Measurements from ENCODE around the gene CCDC122.

The CCDC122 gene

GRCh38 chr13:43878892-43879754 lies at the start of gene CCDC122:
Gene CCDC122 (minus strand): TSS chr13:43879740. CDS start chr13:43869376, 10,364 bp downstream.
- Histone ChIP-seq H3K9me3 (ENCODE audit: control insufficient read depth in 1 of 2, low read length in 2 of 2) (no peaks in the 10 kb centered on the region), H3K27me3 (ENCODE audit: low read depth, low read length) (no peaks in the 10 kb centered on the region), H3K27ac (ENCODE audit: low read length) (peak within 1 kb of the TSS; percentile 80), H3K4me3 (ENCODE audit: low read depth in 1 of 2, low read length in 2 of 2) (peak within 1 kb of the TSS; percentile 64 to 73), H3K36me3 (ENCODE audit: control insufficient read depth in 1 of 2, insufficient read depth in 2 of 2, low read length in 2 of 2) (peaks cover 0 to 3% of the 10 kb centered on the region in 2 donors), H3K4me1 (ENCODE audit: control insufficient read depth in 1 of 2, insufficient read depth in 2 of 2, low read length in 2 of 2) (peaks cover 10 to 12% of the 10 kb centered on the region in 2 donors)

- no peaks in the 10 kb centered on the region for H3K36me3 ChIP-seq (ENCODE audit: control insufficient read depth in 1 of 2, insufficient read depth in 2 of 2, low read length in 2 of 2)
- no peaks in the 10 kb centered on the region for H3K9me3 ChIP-seq (ENCODE audit: control insufficient read depth in 1 of 2, low read length in 2 of 2)
- no peak overlapping the region for H3K27ac ChIP-seq (ENCODE audit: low read length)
- H3K4me1 ChIP-seq (ENCODE audit: control insufficient read depth in 1 of 2, insufficient read depth in 2 of 2, low read length in 2 of 2) = no peaks in the 10 kb centered on the region
- no peak overlapping the region for H3K4me3 ChIP-seq (ENCODE audit: low read depth in 1 of 2, low read length in 2 of 2)
- no peaks in the 10 kb centered on the region for H3K27me3 ChIP-seq (ENCODE audit: low read depth, low read length)
Measured at GRCh38 chr13:43924549-43925245, 45.2 kb upstream of the CCDC122 start.

GRCh38 chr13:43920965-43921674 lies 41.6 kb upstream of the CCDC122 start:
- H3K9me3 ChIP-seq (ENCODE audit: control insufficient read depth in 1 of 2, low read length in 2 of 2) = no peaks in the 10 kb centered on the region
- H3K27ac ChIP-seq (ENCODE audit: low read length) = no peak overlapping the region
- H3K36me3 ChIP-seq (ENCODE audit: control insufficient read depth in 1 of 2, insufficient read depth in 2 of 2, low read length in 2 of 2) = no peaks in the 10 kb centered on the region
- H3K4me3 ChIP-seq (ENCODE audit: low read depth in 1 of 2, low read length in 2 of 2) = no peak overlapping the region
- no peaks in the 10 kb centered on the region for H3K4me1 ChIP-seq (ENCODE audit: control insufficient read depth in 1 of 2, insufficient read depth in 2 of 2, low read length in 2 of 2)
- no peaks in the 10 kb centered on the region for H3K27me3 ChIP-seq (ENCODE audit: low read depth, low read length)

GRCh38 chr13:43918636-43919035 lies 39.1 kb upstream of the CCDC122 start:
- H3K27ac ChIP-seq (ENCODE audit: low read length) = no peak overlapping the region
- H3K27me3 ChIP-seq (ENCODE audit: low read depth, low read length) = no peaks in the 10 kb centered on the region
- no peak overlapping the region for H3K4me3 ChIP-seq (ENCODE audit: low read depth in 1 of 2, low read length in 2 of 2)
- H3K9me3 ChIP-seq (ENCODE audit: control insufficient read depth in 1 of 2, low read length in 2 of 2) = no peaks in the 10 kb centered on the region
- no peaks in the 10 kb centered on the region for H3K36me3 ChIP-seq (ENCODE audit: control insufficient read depth in 1 of 2, insufficient read depth in 2 of 2, low read length in 2 of 2)
- no peaks in the 10 kb centered on the region for H3K4me1 ChIP-seq (ENCODE audit: control insufficient read depth in 1 of 2, insufficient read depth in 2 of 2, low read length in 2 of 2)

- Histone ChIP-seq H3K27me3 (ENCODE audit: low read depth, low read length) (no peaks in the 10 kb centered on the region), H3K36me3 (ENCODE audit: control insufficient read depth in 1 of 2, insufficient read depth in 2 of 2, low read length in 2 of 2) (no peaks in the 10 kb centered on the region), H3K27ac (ENCODE audit: low read length) (no peak overlapping the region), H3K4me3 (ENCODE audit: low read depth in 1 of 2, low read length in 2 of 2) (no peak overlapping the region), H3K9me3 (ENCODE audit: control insufficient read depth in 1 of 2, low read length in 2 of 2) (no peaks in the 10 kb centered on the region), H3K4me1 (ENCODE audit: control insufficient read depth in 1 of 2, insufficient read depth in 2 of 2, low read length in 2 of 2) (no peaks in the 10 kb centered on the region)
Measured at GRCh38 chr13:43916828-43917227, 37.3 kb upstream of the CCDC122 start.

- Histone ChIP-seq H3K9me3 (ENCODE audit: control insufficient read depth in 1 of 2, low read length in 2 of 2) (no peaks in the 10 kb centered on the region), H3K36me3 (ENCODE audit: control insufficient read depth in 1 of 2, insufficient read depth in 2 of 2, low read length in 2 of 2) (no peaks in the 10 kb centered on the region), H3K27me3 (ENCODE audit: low read depth, low read length) (no peaks in the 10 kb centered on the region), H3K27ac (ENCODE audit: low read length) (no peak overlapping the region), H3K4me3 (ENCODE audit: low read depth in 1 of 2, low read length in 2 of 2) (no peak overlapping the region), H3K4me1 (ENCODE audit: control insufficient read depth in 1 of 2, insufficient read depth in 2 of 2, low read length in 2 of 2) (no peaks in the 10 kb centered on the region)
Measured at GRCh38 chr13:43915451-43915850, 35.9 kb upstream of the CCDC122 start.

GRCh38 chr13:43911871-43912270 lies 32.3 kb upstream of the CCDC122 start:
- Histone ChIP-seq H3K4me1 (ENCODE audit: control insufficient read depth in 1 of 2, insufficient read depth in 2 of 2, low read length in 2 of 2) (peaks cover 0 to 7% of the 10 kb centered on the region in 2 donors), H3K9me3 (ENCODE audit: control insufficient read depth in 1 of 2, low read length in 2 of 2) (no peaks in the 10 kb centered on the region), H3K4me3 (ENCODE audit: low read depth in 1 of 2, low read length in 2 of 2) (no peak overlapping the region), H3K36me3 (ENCODE audit: control insufficient read depth in 1 of 2, insufficient read depth in 2 of 2, low read length in 2 of 2) (no peaks in the 10 kb centered on the region), H3K27me3 (ENCODE audit: low read depth, low read length) (no peaks in the 10 kb centered on the region), H3K27ac (ENCODE audit: low read length) (no peak overlapping the region)

- H3K4me3 ChIP-seq (ENCODE audit: low read depth in 1 of 2, low read length in 2 of 2) = no peak overlapping the region
Measured at GRCh38 chr13:43911278-43911677, 31.7 kb upstream of the CCDC122 start.

GRCh38 chr13:43910856-43911255 lies 31.3 kb upstream of the CCDC122 start:
- Histone ChIP-seq H3K36me3 (ENCODE audit: control insufficient read depth in 1 of 2, insufficient read depth in 2 of 2, low read length in 2 of 2) (no peaks in the 10 kb centered on the region), H3K27ac (ENCODE audit: low read length) (no peak overlapping the region), H3K27me3 (ENCODE audit: low read depth, low read length) (no peaks in the 10 kb centered on the region), H3K9me3 (ENCODE audit: control insufficient read depth in 1 of 2, low read length in 2 of 2) (no peaks in the 10 kb centered on the region), H3K4me3 (ENCODE audit: low read depth in 1 of 2, low read length in 2 of 2) (no peak overlapping the region), H3K4me1 (ENCODE audit: control insufficient read depth in 1 of 2, insufficient read depth in 2 of 2, low read length in 2 of 2) (peaks cover 0 to 7% of the 10 kb centered on the region in 2 donors)

More at GRCh38 chr13:43911278-43911677, 31.7 kb upstream of the CCDC122 start:
- Histone ChIP-seq H3K36me3 (ENCODE audit: control insufficient read depth in 1 of 2, insufficient read depth in 2 of 2, low read length in 2 of 2) (no peaks in the 10 kb centered on the region), H3K4me1 (ENCODE audit: control insufficient read depth in 1 of 2, insufficient read depth in 2 of 2, low read length in 2 of 2) (peaks cover 0 to 7% of the 10 kb centered on the region in 2 donors), H3K27ac (ENCODE audit: low read length) (no peak overlapping the region), H3K27me3 (ENCODE audit: low read depth, low read length) (no peaks in the 10 kb centered on the region), H3K9me3 (ENCODE audit: control insufficient read depth in 1 of 2, low read length in 2 of 2) (no peaks in the 10 kb centered on the region)

GRCh38 chr13:43908156-43909126 lies 28.9 kb upstream of the CCDC122 start:
- Histone ChIP-seq H3K36me3 (ENCODE audit: control insufficient read depth in 1 of 2, insufficient read depth in 2 of 2, low read length in 2 of 2) (no peaks in the 10 kb centered on the region), H3K9me3 (ENCODE audit: control insufficient read depth in 1 of 2, low read length in 2 of 2) (no peaks in the 10 kb centered on the region), H3K27me3 (ENCODE audit: low read depth, low read length) (no peaks in the 10 kb centered on the region), H3K4me3 (ENCODE audit: low read depth in 1 of 2, low read length in 2 of 2) (no peak overlapping the region), H3K27ac (ENCODE audit: low read length) (no peak overlapping the region), H3K4me1 (ENCODE audit: control insufficient read depth in 1 of 2, insufficient read depth in 2 of 2, low read length in 2 of 2) (peaks cover 0 to 7% of the 10 kb centered on the region in 2 donors)

All from muscle layer of duodenum (tissue), 2 donors.